Prostate gland (tissue), 2 donors: Measurements from ENCODE around the gene SPSB2. TPM values are rescaled to one million over a fixed set of nuclear protein-coding genes. Genes with fewer than 3 reads are reported as not detected.

Experiments
- DNase-seq: peaks from one replicate; pipeline ENCODE4 v3.0.0-alpha.2; 2019; ENCODE audit warnings: low spot score
- H3K27ac ChIP-seq, 2 donors: fragments of 200-600 bp; sonication (generic); 2 replicates each; pipeline ENCODE4 v1.5.1; 2017 to 2019
- H3K27me3 ChIP-seq: fragments of 200-600 bp; sonication (generic); replicated peaks from 2 replicates; pipeline ENCODE4 v1.5.1; 2019; ENCODE audit not compliant: insufficient read depth
- H3K36me3 ChIP-seq, 2 donors: fragments of 200-600 bp; sonication (generic); 1 replicate in 1 of 2; 2 replicates in 1 of 2; pipeline versions ENCODE4 v1.5.1 to v1.8.1; 2017 to 2019
- H3K4me1 ChIP-seq: fragments of 200-600 bp; sonication (generic); replicated peaks from 2 replicates; pipeline ENCODE4 v1.5.1; 2019
- H3K4me3 ChIP-seq, 2 donors: fragments of 200-600 bp; sonication (generic); 2 replicates each; pipeline ENCODE4 v1.5.1; 2017 to 2019
- H3K9me3 ChIP-seq: fragments of 200-600 bp; sonication (generic); 2 replicates; pipeline ENCODE4 v1.5.1; 2017
- CTCF ChIP-seq, 4 experiments: fragments of 200-600 bp in 2 of 4; fragments of 450-650 bp in 2 of 4; sonication (generic) in 2 of 4; IDR thresholded peaks; 1 replicate in 3 of 4; 2 replicates in 1 of 4; pipeline ENCODE4 v1.5.1; 2016 to 2019; ENCODE audit warnings: antibody characterized with exemption in 4 of 4, mild to moderate bottlenecking in 2 of 4, moderate library complexity in 2 of 4
- POLR2A ChIP-seq: fragments of 450-650 bp; IDR thresholded peaks from one replicate; pipeline ENCODE4 v1.6.1; 2016; ENCODE audit warnings: antibody characterized with exemption, mild to moderate bottlenecking
- POLR2AphosphoS5 ChIP-seq: sonication (generic); formaldehyde crosslinking; IDR thresholded peaks from one replicate; pipeline ENCODE4 v1.6.1; 2017; ENCODE audit warnings: antibody characterized with exemption
- WGBS: methylation state at CpG from one replicate; pipeline ENCODE4 v1.1.5; 2018; 5-methylcytosine and 5-hydroxymethylcytosine counted together
- intact Hi-C: fragments of 100-400 bp; cut with DNase I; formaldehyde crosslinking; loops from one replicate; pipeline ENCODE4 v1.14.2; 2022
- total RNA-seq, 2 donors: library from RNA; depleted of rRNA; stranded (reverse); fragments of >200 nt; gene quantifications; one replicate each; pipeline ENCODE4 v1.1.0, GENCODE V29; 2016

The SPSB2 gene
- total RNA-seq, 2 donors from 2014 or later: 12.7 to 23.5 TPM

- Histone ChIP-seq H3K36me3 (peaks cover 0 to 4% of the 10 kb centered on the region in 2 donors), H3K27ac (no peak overlapping the region), H3K4me1 (no peaks in the 10 kb centered on the region), H3K4me3 (no peak overlapping the region), H3K27me3 (no peaks in the 10 kb centered on the region), H3K9me3 (no peaks in the 10 kb centered on the region)
- WGBS: 56% methylated on average over 6 of the region's 6 CpGs
- intact Hi-C loops: no loop called here
- TF ChIP-seq POLR2AphosphoS5 (no peak), CTCF (IDR thresholded peaks at IDR 0.05) (no peak), POLR2A (no peak)
- no peak for DNase-seq
Measured at GRCh38 chr12:6833189-6833890, 39.8 kb downstream of the SPSB2 start.

GRCh38 chr12:6832125-6832524 is 41.0 kb downstream of the SPSB2 start:
- Histone ChIP-seq H3K4me3 (no peak overlapping the region), H3K4me1 (no peaks in the 10 kb centered on the region), H3K36me3 (peaks cover 0 to 4% of the 10 kb centered on the region in 2 donors), H3K27me3 (no peaks in the 10 kb centered on the region), H3K9me3 (no peaks in the 10 kb centered on the region), H3K27ac (no peak overlapping the region)
- TF ChIP-seq POLR2AphosphoS5: no peak
- no peak for TF ChIP-seq CTCF (IDR thresholded peaks at IDR 0.05)
- no peak for TF ChIP-seq POLR2A
- intact Hi-C loops: no loop called here
- 94% methylated on average over 4 of the region's 4 CpGs for WGBS
- DNase-seq: no peak

- no peak overlapping the region for H3K27ac ChIP-seq
- H3K9me3 ChIP-seq: no peaks in the 10 kb centered on the region
- no peak overlapping the region for H3K4me3 ChIP-seq
- DNase-seq: no peak
- H3K27me3 ChIP-seq: no peaks in the 10 kb centered on the region
- intact Hi-C loops: no loop called here
- 86% methylated on average over 12 of the region's 12 CpGs for WGBS
- no peak for TF ChIP-seq POLR2A
- no peak for TF ChIP-seq POLR2AphosphoS5
- TF ChIP-seq CTCF (IDR thresholded peaks at IDR 0.05): no peak
- peaks cover 0 to 4% of the 10 kb centered on the region in 2 donors for H3K36me3 ChIP-seq
- H3K4me1 ChIP-seq: no peaks in the 10 kb centered on the region
Measured at GRCh38 chr12:6831450-6831995, 41.6 kb downstream of the SPSB2 start.

DNA sequence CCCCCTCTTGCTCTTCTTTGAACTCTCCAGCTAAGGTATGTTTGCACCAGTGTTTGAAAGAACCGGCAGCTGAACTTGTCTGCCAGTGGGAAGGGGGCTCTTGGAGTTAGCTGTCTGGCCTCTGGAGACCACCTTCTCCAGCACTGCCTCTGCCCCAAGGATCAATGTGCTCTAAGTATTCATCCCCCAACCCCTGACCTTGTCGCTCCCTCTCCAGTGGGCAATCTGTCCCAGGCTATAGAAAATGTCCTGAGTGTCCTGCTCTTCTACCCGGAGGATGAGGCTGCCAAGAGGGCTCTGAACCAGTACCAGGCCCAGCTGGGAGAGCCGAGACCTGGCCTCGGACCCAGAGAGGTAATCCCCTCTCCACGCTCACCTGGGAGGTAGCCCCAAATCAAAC is 42.1 kb downstream of the SPSB2 start:
- TF ChIP-seq POLR2AphosphoS5: no peak
- TF ChIP-seq POLR2A: no peak
- no peak for TF ChIP-seq CTCF (IDR thresholded peaks at IDR 0.05)
- H3K27me3 ChIP-seq: no peaks in the 10 kb centered on the region
- no peak overlapping the region for H3K27ac ChIP-seq
- peaks cover 0 to 4% of the 10 kb centered on the region in 2 donors for H3K36me3 ChIP-seq
- no peaks in the 10 kb centered on the region for H3K9me3 ChIP-seq
- H3K4me3 ChIP-seq: no peak overlapping the region
- intact Hi-C loops: no loop called here
- DNase-seq: no peak
- no peaks in the 10 kb centered on the region for H3K4me1 ChIP-seq
- 81% methylated on average over 3 of the region's 6 CpGs for WGBS
